ENCODE measurements around the gene PABPC1L. TPM values are rescaled to one million over a fixed set of nuclear protein-coding genes. Genes with fewer than 3 reads are reported as not detected.

PABPC1L gene
- total RNA-seq, 1 experiment from 2014 or later, result 127 TPM

- TF ChIP-seq MAX (IDR thresholded peaks at IDR 0.05), result no peak
- peak in 1 of 3 experiments; percentile 15; a peak in 1 of 6 replicates for TF ChIP-seq CTCF (IDR thresholded peaks at IDR 0.05 in 2 of 3, conservative IDR thresholded peaks at IDR 0.05 in 1 of 3; ENCODE audit: borderline replicate concordance in 1 of 3, insufficient read depth in 1 of 3, low read depth in 2 of 3, low read length in 2 of 3)
- TF ChIP-seq ZFX (IDR thresholded peaks at IDR 0.05), result no peak
- TF ChIP-seq SP1 (IDR thresholded peaks at IDR 0.05; ENCODE audit: low read depth), result no peak
- TF ChIP-seq, protein P1, sequence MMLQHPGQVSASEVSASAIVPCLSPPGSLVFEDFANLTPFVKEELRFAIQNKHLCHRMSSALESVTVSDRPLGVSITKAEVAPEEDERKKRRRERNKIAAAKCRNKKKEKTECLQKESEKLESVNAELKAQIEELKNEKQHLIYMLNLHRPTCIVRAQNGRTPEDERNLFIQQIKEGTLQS (IDR thresholded peaks at IDR 0.05), result no peak
- peak; percentile 53; the same call in 1 of the 2 replicates for TF ChIP-seq POLR2AphosphoS5 (IDR thresholded peaks at IDR 0.05; ENCODE audit: low read depth, low read length)
- TF ChIP-seq POLR2A (IDR thresholded peaks at IDR 0.05; ENCODE audit: borderline replicate concordance, extremely low read depth, insufficient read depth, insufficient read length), result no peak
- TF ChIP-seq ELF1 (IDR thresholded peaks at IDR 0.05; ENCODE audit: borderline replicate concordance, low read depth), result no peak
- TF ChIP-seq ZNF274 (IDR thresholded peaks at IDR 0.05; ENCODE audit: low read depth, low read length), result no peak
- no peak for TF ChIP-seq CBX3 (IDR thresholded peaks at IDR 0.05; ENCODE audit: low read depth)
- Histone ChIP-seq H3K9me3 (ENCODE audit: control insufficient read depth in 1 of 2, insufficient read depth in 1 of 2, low read depth in 1 of 2, low read length in 2 of 2) (no peaks in the 10 kb centered on the region), H2AFZ (ENCODE audit: low read depth, low read length, poor library complexity, severe bottlenecking) (no peak overlapping the region), H3K4me2 (ENCODE audit: low read length) (no peak overlapping the region), H3K4me3 (replicated peaks in 1 of 2; ENCODE audit: low read depth in 1 of 2, low read length in 2 of 2) (no peak overlapping the region), H3K9me2 (ENCODE audit: insufficient read depth) (no peaks in the 10 kb centered on the region), H3K27me3 (ENCODE audit: insufficient read depth, low read length) (no peaks in the 10 kb centered on the region), H3K36me3 (ENCODE audit: control insufficient read depth in 1 of 2, insufficient read depth in 2 of 2, low read length in 2 of 2) (peaks cover 37 to 67% of the 10 kb centered on the region in 2 experiments; a peak in 3 of 4 replicates), H4K20me1 (ENCODE audit: insufficient read depth) (no peaks in the 10 kb centered on the region), H3K79me2 (ENCODE audit: insufficient read depth, low read length) (0 out of 2 replicates have a peak, but pooled peaks cover 3% of the 10 kb centered on the region), H3K27ac (ENCODE audit: low read depth, low read length) (peak overlapping the region; percentile 17; the same call in 1 of the 2 replicates), H3K9ac (ENCODE audit: low read length) (no peak overlapping the region), H3K4me1 (ENCODE audit: control insufficient read depth in 1 of 2, insufficient read depth in 2 of 2, low read length in 2 of 2) (no peaks in the 10 kb centered on the region)
- ATAC-seq (peak; percentile 65), DNase-seq (ENCODE audit: low read depth, low spot score) (no peak)
- CTCF ChIA-PET, result no interaction called here
- intact Hi-C loops (cut with micrococcal nuclease), result no loop called here
- RAD21 ChIA-PET (ENCODE audit: low non-redundant PET in 1 of 2, low total read pairs in 2 of 2, uncharacterized antibody in 2 of 2, unreplicated experiment in 2 of 2), result no interaction called here
- BruUV-seq (replicated peaks), result TSS peak; percentile 31
- POLR2A ChIA-PET, result interaction anchor here (1.1 to 1.4 kb wide), 2 partner anchors 17 to 18 kb away, joined by 4 read pairs; partner anchors contain the start of gene TOMM34
These were observed 32.6 kb downstream of the PABPC1L start for GRCh38 chr20:44942264-44942973.

Measured in HCT116 (cell line).